Endothelial cell of umbilical vein (primary cell): ENCODE data around the gene PSMA6.

ENCODE experiments used
- CTCF ChIP-seq, 2 donors: IDR thresholded peaks; 1 replicate in 1 of 2; 2 replicates in 1 of 2; pipeline ENCODE4 v1.5.1; 2011; ENCODE audit warnings: low read length in 2 of 2, mild to moderate bottlenecking in 2 of 2, moderate library complexity in 2 of 2, control low read depth in 1 of 2, inconsistent platforms in 1 of 2, low read depth in 1 of 2; ENCODE audit not compliant: insufficient read depth in 1 of 2; ENCODE audit errors: extremely low read depth in 1 of 2
- EZH2 ChIP-seq: IDR thresholded peaks from 2 replicates; pipeline ENCODE4 v1.6.1; 2012; ENCODE audit warnings: borderline replicate concordance, low read depth, mild to moderate bottlenecking, moderate library complexity, low read length, inconsistent platforms; ENCODE audit not compliant: severe bottlenecking
- FOS ChIP-seq: IDR thresholded peaks from 2 replicates; pipeline ENCODE4 v1.6.1; 2011; ENCODE audit warnings: mild to moderate bottlenecking, low read length, moderate library complexity, borderline replicate concordance; ENCODE audit not compliant: insufficient read depth
- GATA2 ChIP-seq: IDR thresholded peaks from 2 replicates; pipeline ENCODE4 v1.7.0; 2011; ENCODE audit warnings: low read depth, mild to moderate bottlenecking, moderate library complexity, mixed read lengths, low read length; ENCODE audit not compliant: insufficient read length, insufficient read depth
- JUN ChIP-seq: IDR thresholded peaks from 2 replicates; pipeline ENCODE4 v1.6.1; 2011; ENCODE audit warnings: borderline replicate concordance, low read depth; ENCODE audit not compliant: insufficient read length, insufficient read depth
- MAX ChIP-seq: IDR thresholded peaks from 2 replicates; pipeline ENCODE4 v1.6.1; 2011; ENCODE audit not compliant: insufficient read depth, insufficient read length
- MYC ChIP-seq: IDR thresholded peaks from one replicate; pipeline ENCODE4 v1.6.1; 2011; ENCODE audit warnings: mild to moderate bottlenecking, low read depth, low read length
- POLR2A ChIP-seq: IDR thresholded peaks from 2 replicates; pipeline ENCODE4 v1.6.1; 2012; ENCODE audit warnings: low read depth, mild to moderate bottlenecking, control low read depth, low read length
- POLR2AphosphoS5 ChIP-seq: IDR thresholded peaks from 2 replicates; pipeline ENCODE4 v1.6.1; 2012; ENCODE audit warnings: low read depth, mild to moderate bottlenecking, control low read depth, low read length, moderate library complexity; ENCODE audit not compliant: insufficient read depth

GRCh38 chr14:35303149-35303935, 11.2 kb downstream of the PSMA6 start:
- TF ChIP-seq CTCF (IDR thresholded peaks at IDR 0.05; ENCODE audit: extremely low read depth in 1 of 2, insufficient read depth in 1 of 2, low read depth in 1 of 2, low read length in 2 of 2) (no peak), EZH2 (no peak), POLR2A (no peak), POLR2AphosphoS5 (no peak), GATA2 (no peak), MAX (no peak), FOS (no peak), MYC (no peak), JUN (no peak)
